ENCODE data around the gene GRIK1.

Gene GRIK1

DNA sequence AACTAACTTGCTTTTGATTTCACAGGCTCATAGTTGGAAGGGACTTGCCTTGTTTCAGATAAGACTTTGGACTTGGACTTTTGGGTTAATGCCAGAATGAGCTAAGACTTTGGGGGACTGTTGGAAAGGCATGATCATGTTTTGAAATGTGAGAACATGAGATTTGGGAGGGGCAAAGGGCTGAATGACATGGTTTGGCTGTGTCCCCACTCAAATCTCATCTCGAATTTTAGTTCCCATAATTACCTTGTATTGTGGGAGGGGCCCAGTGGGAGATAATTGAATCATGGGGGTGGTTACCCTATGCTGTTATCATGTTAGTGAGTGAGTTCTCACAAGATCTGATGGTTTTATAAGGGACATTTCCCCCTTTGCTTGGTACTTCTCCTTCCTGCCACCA is 222.1 kb downstream of the GRIK1 start:
- Histone ChIP-seq H3K4me3 (ENCODE audit: low read length) (no peak overlapping the region), H3K4me2 (ENCODE audit: low read length) (no peak overlapping the region)

GRCh38 chr21:29716753-29717152 is 223.0 kb downstream of the GRIK1 start:
- H3K27me3 ChIP-seq (ENCODE audit: control insufficient read depth, low read length), result no peaks in the 10 kb centered on the region

More for the DNA sequence above, 222.1 kb downstream of the GRIK1 start:
- no peaks in the 10 kb centered on the region for H3K9me2 ChIP-seq (replicated peaks; ENCODE audit: control insufficient read depth, low read length)
- H3K9me3 ChIP-seq (ENCODE audit: control insufficient read depth, insufficient read depth, low read length), result peaks cover 8% of the 10 kb centered on the region; the same call in 1 of the 2 replicates
- H4K20me1 ChIP-seq (ENCODE audit: control insufficient read depth, insufficient read depth, low read depth, low read length), result no peaks in the 10 kb centered on the region
- no peaks in the 10 kb centered on the region for H3K36me3 ChIP-seq (ENCODE audit: control insufficient read depth, low read length)
- H3K4me1 ChIP-seq (ENCODE audit: control insufficient read depth, low read length), result no peaks in the 10 kb centered on the region
- no peaks in the 10 kb centered on the region for H3F3A ChIP-seq (ENCODE audit: control insufficient read depth, insufficient read depth)
- H3K27me3 ChIP-seq (ENCODE audit: control insufficient read depth, low read length), result no peaks in the 10 kb centered on the region
- H3K27ac ChIP-seq (ENCODE audit: low read depth, low read length), result no peak overlapping the region
- H3K79me2 ChIP-seq (ENCODE audit: control insufficient read depth, low read length), result no peaks in the 10 kb centered on the region
- no peak for TF ChIP-seq EZH2phosphoT487 (IDR thresholded peaks at IDR 0.05; ENCODE audit: borderline replicate concordance, low read length)
- no peak for TF ChIP-seq CTCF (IDR thresholded peaks at IDR 0.05; ENCODE audit: low read depth, low read length, poor library complexity, severe bottlenecking)

DNA sequence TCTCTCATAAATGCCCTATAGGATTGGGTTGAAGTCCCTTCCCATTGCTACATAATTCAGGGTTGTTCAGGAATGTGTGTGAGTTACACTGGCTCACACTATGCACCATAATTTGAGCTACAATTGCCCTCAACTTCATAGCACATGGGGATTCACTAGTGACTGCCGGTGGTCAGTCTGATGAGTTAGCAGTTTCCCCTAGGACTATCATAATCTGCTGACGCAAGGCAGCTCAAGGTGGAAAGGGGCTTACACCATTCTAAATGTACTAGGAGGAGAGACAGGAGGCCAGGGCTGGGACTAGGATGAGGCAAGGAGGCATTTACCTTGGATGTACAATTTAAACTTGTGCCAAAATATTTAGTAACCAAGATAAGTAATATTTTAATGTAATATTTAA is 224.7 kb downstream of the GRIK1 start:
- TF ChIP-seq EZH2phosphoT487 (IDR thresholded peaks at IDR 0.05; ENCODE audit: borderline replicate concordance, low read length), result no peak
- TF ChIP-seq CTCF (IDR thresholded peaks at IDR 0.05; ENCODE audit: low read depth, low read length, poor library complexity, severe bottlenecking), result no peak
- H3K4me3 ChIP-seq (ENCODE audit: low read length), result no peak overlapping the region
- H3K9me2 ChIP-seq (replicated peaks; ENCODE audit: control insufficient read depth, low read length), result no peaks in the 10 kb centered on the region
- H3K4me2 ChIP-seq (ENCODE audit: low read length), result no peak overlapping the region
- peaks cover 8% of the 10 kb centered on the region; the same call in 1 of the 2 replicates for H3K9me3 ChIP-seq (ENCODE audit: control insufficient read depth, insufficient read depth, low read length)
- H3K36me3 ChIP-seq (ENCODE audit: control insufficient read depth, low read length), result no peaks in the 10 kb centered on the region
- no peak overlapping the region for H3K27ac ChIP-seq (ENCODE audit: low read depth, low read length)
- H3K79me2 ChIP-seq (ENCODE audit: control insufficient read depth, low read length), result no peaks in the 10 kb centered on the region
- H4K20me1 ChIP-seq (ENCODE audit: control insufficient read depth, insufficient read depth, low read depth, low read length), result no peaks in the 10 kb centered on the region
- no peaks in the 10 kb centered on the region for H3F3A ChIP-seq (ENCODE audit: control insufficient read depth, insufficient read depth)
- no peaks in the 10 kb centered on the region for H3K27me3 ChIP-seq (ENCODE audit: control insufficient read depth, low read length)
- no peaks in the 10 kb centered on the region for H3K4me1 ChIP-seq (ENCODE audit: control insufficient read depth, low read length)

More at GRCh38 chr21:29716753-29717152, 223.0 kb downstream of the GRIK1 start:
- H3K36me3 ChIP-seq (ENCODE audit: control insufficient read depth, low read length), result no peaks in the 10 kb centered on the region
- no peak overlapping the region for H3K4me3 ChIP-seq (ENCODE audit: low read length)
- no peaks in the 10 kb centered on the region for H3F3A ChIP-seq (ENCODE audit: control insufficient read depth, insufficient read depth)
- TF ChIP-seq EZH2phosphoT487 (IDR thresholded peaks at IDR 0.05; ENCODE audit: borderline replicate concordance, low read length), result no peak
- no peak for TF ChIP-seq CTCF (IDR thresholded peaks at IDR 0.05; ENCODE audit: low read depth, low read length, poor library complexity, severe bottlenecking)
- no peaks in the 10 kb centered on the region for H3K79me2 ChIP-seq (ENCODE audit: control insufficient read depth, low read length)
- no peaks in the 10 kb centered on the region for H4K20me1 ChIP-seq (ENCODE audit: control insufficient read depth, insufficient read depth, low read depth, low read length)
- H3K9me2 ChIP-seq (replicated peaks; ENCODE audit: control insufficient read depth, low read length), result no peaks in the 10 kb centered on the region
- no peak overlapping the region for H3K4me2 ChIP-seq (ENCODE audit: low read length)
- peaks cover 8% of the 10 kb centered on the region; the same call in 1 of the 2 replicates for H3K9me3 ChIP-seq (ENCODE audit: control insufficient read depth, insufficient read depth, low read length)
- H3K4me1 ChIP-seq (ENCODE audit: control insufficient read depth, low read length), result no peaks in the 10 kb centered on the region
- no peak overlapping the region for H3K27ac ChIP-seq (ENCODE audit: low read depth, low read length)

Measured in DOHH2 (cell line).